MM.1S (cell line): ENCODE data around the gene BOK.

Experiments
- DNase-seq: peaks from one replicate; pipeline ENCODE4 v3.0.0-alpha.2; 2015
- H2AFZ ChIP-seq: fragments of 300-600 bp; sonication (generic); 2 replicates; pipeline ENCODE4 v1.6.0; 2016; ENCODE audit warnings: antibody characterized with exemption, low read length
- H3F3A ChIP-seq: fragments of 300-600 bp; sonication (generic); 2 replicates; pipeline ENCODE4 v1.6.1; 2016; ENCODE audit warnings: mild to moderate bottlenecking, antibody characterized with exemption, low read length, moderate library complexity, mixed read lengths; ENCODE audit not compliant: insufficient read depth
- H3K27ac ChIP-seq: fragments of 300-600 bp; sonication (generic); 2 replicates; pipeline ENCODE4 v1.5.1; 2016; ENCODE audit warnings: mild to moderate bottlenecking, low read length
- H3K27me3 ChIP-seq: fragments of 300-600 bp; sonication (generic); replicated peaks from 2 replicates; pipeline ENCODE4 v1.6.0; 2016; ENCODE audit warnings: low read length; ENCODE audit not compliant: insufficient read depth
- H3K36me3 ChIP-seq: fragments of 300-600 bp; sonication (generic); replicated peaks from 2 replicates; pipeline ENCODE4 v1.6.1; 2016; ENCODE audit warnings: mild to moderate bottlenecking, low read length, mixed read lengths; ENCODE audit not compliant: insufficient read depth
- H3K4me1 ChIP-seq: fragments of 300-600 bp; sonication (generic); 2 replicates; pipeline ENCODE4 v1.6.1; 2016; ENCODE audit warnings: low read length, mixed read lengths
- H3K4me2 ChIP-seq: fragments of 300-600 bp; sonication (generic); 2 replicates; pipeline ENCODE4 v1.6.0; 2016; ENCODE audit warnings: low read depth, low read length
- H3K4me3 ChIP-seq: fragments of 300-600 bp; sonication (generic); 2 replicates; pipeline ENCODE4 v1.5.1; 2016; ENCODE audit warnings: low read length, mixed read lengths
- H3K79me2 ChIP-seq: fragments of 300-600 bp; sonication (generic); 2 replicates; pipeline ENCODE4 v1.6.1; 2016; ENCODE audit warnings: mixed run types, low read length, mixed read lengths
- H3K9ac ChIP-seq: fragments of 300-600 bp; sonication (generic); 2 replicates; pipeline ENCODE4 v1.6.1; 2016; ENCODE audit warnings: low read length, mixed read lengths
- H3K9me2 ChIP-seq: fragments of 300-600 bp; sonication (generic); replicated peaks from 2 replicates; pipeline ENCODE4 v1.6.1; 2016; ENCODE audit warnings: mild to moderate bottlenecking, low read length, mixed read lengths; ENCODE audit not compliant: insufficient read depth
- H3K9me3 ChIP-seq: fragments of 300-600 bp; sonication (generic); replicated peaks from 2 replicates; pipeline ENCODE4 v1.6.1; 2016; ENCODE audit warnings: mild to moderate bottlenecking, low read length, mixed read lengths; ENCODE audit not compliant: insufficient read depth
- H4K20me1 ChIP-seq: fragments of 300-600 bp; sonication (generic); 2 replicates; pipeline ENCODE4 v1.6.1; 2016; ENCODE audit warnings: mild to moderate bottlenecking, low read length, moderate library complexity, mixed read lengths; ENCODE audit not compliant: insufficient read depth
- EZH2 ChIP-seq: fragments of 300-600 bp; sonication (generic); optimal IDR thresholded peaks from 2 replicates; pipeline ENCODE3; 2017; ENCODE audit warnings: low read depth, mild to moderate bottlenecking, antibody characterized with exemption, low read length, mixed read lengths
- EZH2phosphoT487 ChIP-seq: fragments of 300-600 bp; sonication (generic); IDR thresholded peaks from 2 replicates; pipeline ENCODE4 v1.6.1; 2018; ENCODE audit warnings: antibody characterized with exemption, low read length
- TF ChIP-seq, protein P1 (sequence below): fragments of 300-600 bp; sonication (generic); IDR thresholded peaks from 2 replicates; pipeline ENCODE4 v1.5.1; 2016; ENCODE audit warnings: antibody characterized with exemption, low read length, mixed read lengths

BOK gene

DNA sequence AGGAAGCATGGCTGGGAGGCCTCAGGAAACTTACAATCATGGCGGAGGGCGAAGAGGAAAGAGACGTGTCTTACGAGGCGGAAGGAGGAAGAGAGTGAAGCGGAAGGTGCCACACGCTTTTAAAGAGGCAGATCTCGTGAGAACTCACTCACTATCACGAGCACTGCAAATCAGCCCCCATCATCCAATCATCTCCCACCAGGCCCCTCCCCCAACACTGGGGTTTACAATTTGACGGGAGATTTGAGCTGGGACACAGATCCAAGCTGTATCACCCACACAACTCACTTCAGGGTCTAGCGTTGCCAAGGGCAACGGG, 5.1 kb upstream of the BOK start:
- no peaks in the 10 kb centered on the region for H3F3A ChIP-seq
- no peaks in the 10 kb centered on the region for H4K20me1 ChIP-seq
- no peaks in the 10 kb centered on the region for H3K4me1 ChIP-seq
- H3K36me3 ChIP-seq = no peaks in the 10 kb centered on the region
- H3K27me3 ChIP-seq = peaks cover 67% of the 10 kb centered on the region
- TF ChIP-seq EZH2 (no peak), EZH2phosphoT487 (no peak)
- TF ChIP-seq, protein P1, sequence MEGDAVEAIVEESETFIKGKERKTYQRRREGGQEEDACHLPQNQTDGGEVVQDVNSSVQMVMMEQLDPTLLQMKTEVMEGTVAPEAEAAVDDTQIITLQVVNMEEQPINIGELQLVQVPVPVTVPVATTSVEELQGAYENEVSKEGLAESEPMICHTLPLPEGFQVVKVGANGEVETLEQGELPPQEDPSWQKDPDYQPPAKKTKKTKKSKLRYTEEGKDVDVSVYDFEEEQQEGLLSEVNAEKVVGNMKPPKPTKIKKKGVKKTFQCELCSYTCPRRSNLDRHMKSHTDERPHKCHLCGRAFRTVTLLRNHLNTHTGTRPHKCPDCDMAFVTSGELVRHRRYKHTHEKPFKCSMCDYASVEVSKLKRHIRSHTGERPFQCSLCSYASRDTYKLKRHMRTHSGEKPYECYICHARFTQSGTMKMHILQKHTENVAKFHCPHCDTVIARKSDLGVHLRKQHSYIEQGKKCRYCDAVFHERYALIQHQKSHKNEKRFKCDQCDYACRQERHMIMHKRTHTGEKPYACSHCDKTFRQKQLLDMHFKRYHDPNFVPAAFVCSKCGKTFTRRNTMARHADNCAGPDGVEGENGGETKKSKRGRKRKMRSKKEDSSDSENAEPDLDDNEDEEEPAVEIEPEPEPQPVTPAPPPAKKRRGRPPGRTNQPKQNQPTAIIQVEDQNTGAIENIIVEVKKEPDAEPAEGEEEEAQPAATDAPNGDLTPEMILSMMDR = no peak
- no peaks in the 10 kb centered on the region for H3K9me3 ChIP-seq
- H2AFZ ChIP-seq = no peak overlapping the region
- no peaks in the 10 kb centered on the region for H3K79me2 ChIP-seq
- H3K27ac ChIP-seq = no peak overlapping the region
- no peak overlapping the region for H3K9ac ChIP-seq
- no peaks in the 10 kb centered on the region for H3K9me2 ChIP-seq
- no peak for DNase-seq
- no peak overlapping the region for H3K4me3 ChIP-seq
- no peak overlapping the region for H3K4me2 ChIP-seq

GRCh38 chr2:241553981-241554380, 4.6 kb upstream of the BOK start:
- TF ChIP-seq EZH2 = no peak
- TF ChIP-seq EZH2phosphoT487 = no peak
- TF ChIP-seq, protein P1 = no peak
- Histone ChIP-seq H3K27ac (no peak overlapping the region), H3K27me3 (peaks cover 62% of the 10 kb centered on the region), H3K9me2 (no peaks in the 10 kb centered on the region), H3K4me2 (no peak overlapping the region), H3K79me2 (no peaks in the 10 kb centered on the region), H3K36me3 (no peaks in the 10 kb centered on the region), H3F3A (no peaks in the 10 kb centered on the region), H3K4me1 (no peaks in the 10 kb centered on the region), H4K20me1 (no peaks in the 10 kb centered on the region), H3K4me3 (no peak overlapping the region), H2AFZ (no peak overlapping the region), H3K9ac (no peak overlapping the region), H3K9me3 (no peaks in the 10 kb centered on the region)
- no peak for DNase-seq

- H3K9me3 ChIP-seq = no peaks in the 10 kb centered on the region
- no peak overlapping the region for H3K4me2 ChIP-seq
- H3K27me3 ChIP-seq = peaks cover 61% of the 10 kb centered on the region
- TF ChIP-seq EZH2phosphoT487 (no peak), EZH2 (no peak)
- TF ChIP-seq, protein P1 = no peak
- H3K36me3 ChIP-seq = no peaks in the 10 kb centered on the region
- H3K4me1 ChIP-seq = no peaks in the 10 kb centered on the region
- H4K20me1 ChIP-seq = no peaks in the 10 kb centered on the region
- H2AFZ ChIP-seq = no peak overlapping the region
- H3F3A ChIP-seq = no peaks in the 10 kb centered on the region
- no peak for DNase-seq
- H3K79me2 ChIP-seq = no peaks in the 10 kb centered on the region
- no peak overlapping the region for H3K4me3 ChIP-seq
- H3K9ac ChIP-seq = no peak overlapping the region
- H3K9me2 ChIP-seq = no peaks in the 10 kb centered on the region
- no peak overlapping the region for H3K27ac ChIP-seq
These were observed 3.8 kb upstream of the BOK start for GRCh38 chr2:241554610-241555322.
